ENCODE measurements around the gene ACCS.

ACCS gene

GRCh38 chr11:44065841-44066731 lies at the start of gene ACCS:
ACCS (plus strand) TSS chr11:44066270; CDS start chr11:44067628, 1,358 bp downstream.
- peak; percentile 72 for DNase-seq (ENCODE audit: low read depth)

GRCh38 chr11:44016546-44017442 lies 49.3 kb upstream of the ACCS start:
- no peak for DNase-seq (ENCODE audit: low read depth)

GRCh38 chr11:44017443-44018126 lies 48.5 kb upstream of the ACCS start:
- DNase-seq (ENCODE audit: low read depth), result no peak

GRCh38 chr11:44018127-44018521 lies 47.9 kb upstream of the ACCS start:
- no peak for DNase-seq (ENCODE audit: low read depth)

- DNase-seq (ENCODE audit: low read depth), result no peak
Measured at GRCh38 chr11:44018829-44019228, 47.2 kb upstream of the ACCS start.

GRCh38 chr11:44024977-44025376 lies 41.1 kb upstream of the ACCS start:
- no peak for DNase-seq (ENCODE audit: low read depth)

- DNase-seq (ENCODE audit: low read depth), result no peak
Measured at GRCh38 chr11:44025727-44026126, 40.3 kb upstream of the ACCS start.

- no peak for DNase-seq (ENCODE audit: low read depth)
Measured at GRCh38 chr11:44028401-44028800, 37.7 kb upstream of the ACCS start.

- DNase-seq (ENCODE audit: low read depth), result no peak
Measured at GRCh38 chr11:44028816-44029506, 37.1 kb upstream of the ACCS start.

GRCh38 chr11:44029507-44029845 lies 36.6 kb upstream of the ACCS start:
- DNase-seq (ENCODE audit: low read depth), result no peak

GRCh38 chr11:44029977-44030911 lies 35.8 kb upstream of the ACCS start:
- DNase-seq (ENCODE audit: low read depth), result no peak

GRCh38 chr11:44030996-44031395 lies 35.1 kb upstream of the ACCS start:
- no peak for DNase-seq (ENCODE audit: low read depth)

GRCh38 chr11:44031549-44031948 lies 34.5 kb upstream of the ACCS start:
- no peak for DNase-seq (ENCODE audit: low read depth)

GRCh38 chr11:44032299-44033085 lies 33.6 kb upstream of the ACCS start:
- DNase-seq (ENCODE audit: low read depth), result no peak

- no peak for DNase-seq (ENCODE audit: low read depth)
Measured at GRCh38 chr11:44033411-44033850, 32.6 kb upstream of the ACCS start.

- DNase-seq (ENCODE audit: low read depth), result no peak
Measured at GRCh38 chr11:44033856-44034255, 32.2 kb upstream of the ACCS start.

GRCh38 chr11:44034639-44035038 lies 31.4 kb upstream of the ACCS start:
- no peak for DNase-seq (ENCODE audit: low read depth)

- no peak for DNase-seq (ENCODE audit: low read depth)
Measured at GRCh38 chr11:44036811-44037657, 29.0 kb upstream of the ACCS start.

- DNase-seq (ENCODE audit: low read depth), result no peak
Measured at GRCh38 chr11:44037658-44037998, 28.4 kb upstream of the ACCS start.
